H9 (cell line): Measurements from ENCODE around the gene USH2A. TPM values are rescaled to one million over a fixed set of nuclear protein-coding genes. Genes with fewer than 3 reads are reported as not detected.

Experiments used
- DNase-seq: peaks from one replicate; pipeline ENCODE4 v3.0.0-alpha.2; 2017
- H2AFZ ChIP-seq: one replicate; pipeline ENCODE4 v1.6.1; 2013; ENCODE audit warnings: mild to moderate bottlenecking, low read length, control low read depth, moderate library complexity
- H2AK5ac ChIP-seq: 2 replicates; pipeline ENCODE4 v1.6.1; 2013; ENCODE audit warnings: low read length, control low read depth, mixed read lengths; ENCODE audit not compliant: insufficient read length
- H2BK120ac ChIP-seq: one replicate; pipeline ENCODE4 v1.6.1; 2013; ENCODE audit warnings: low read depth, mild to moderate bottlenecking, low read length, control low read depth, inconsistent platforms; ENCODE audit not compliant: poor library complexity, severe bottlenecking
- H2BK12ac ChIP-seq: 2 replicates; pipeline ENCODE4 v1.6.1; 2013; ENCODE audit warnings: low read length, control low read depth, mixed read lengths, low read depth; ENCODE audit not compliant: insufficient read length
- H2BK15ac ChIP-seq: 2 replicates; pipeline ENCODE4 v1.6.1; 2013; ENCODE audit warnings: low read depth, low read length, control low read depth
- H2BK20ac ChIP-seq: one replicate; pipeline ENCODE4 v1.6.1; 2013; ENCODE audit warnings: low read depth, mild to moderate bottlenecking, low read length, control low read depth, inconsistent platforms; ENCODE audit not compliant: poor library complexity, severe bottlenecking
- H2BK5ac ChIP-seq: 2 replicates; pipeline ENCODE4 v1.6.1; 2013; ENCODE audit warnings: low read length, control low read depth, mixed read lengths; ENCODE audit not compliant: insufficient read length
- H3K14ac ChIP-seq: 2 replicates; pipeline ENCODE4 v1.6.1; 2013; ENCODE audit warnings: low read length, control low read depth; ENCODE audit not compliant: insufficient read depth
- H3K18ac ChIP-seq: 2 replicates; pipeline ENCODE4 v1.6.1; 2013; ENCODE audit warnings: low read depth, mild to moderate bottlenecking, mixed read lengths, low read length, control low read depth; ENCODE audit not compliant: insufficient read length
- H3K23ac ChIP-seq: 2 replicates; pipeline ENCODE4 v1.6.1; 2013; ENCODE audit warnings: low read length, control low read depth, mixed read lengths, low read depth; ENCODE audit not compliant: insufficient read length
- H3K23me2 ChIP-seq: 2 replicates; pipeline ENCODE4 v1.6.1; 2013; ENCODE audit warnings: low read depth, mild to moderate bottlenecking, mixed read lengths, low read length, control low read depth; ENCODE audit not compliant: insufficient read length, poor library complexity, severe bottlenecking
- H3K27ac ChIP-seq: 2 replicates; pipeline ENCODE4 v1.5.1; 2013; ENCODE audit warnings: low read length, control low read depth, mixed read lengths, low read depth; ENCODE audit not compliant: insufficient read length
- H3K27me3 ChIP-seq: 2 replicates; pipeline ENCODE4 v1.6.1; 2013; ENCODE audit warnings: low read length, control low read depth, inconsistent platforms; ENCODE audit not compliant: insufficient read depth
- H3K4ac ChIP-seq: 2 replicates; pipeline ENCODE4 v1.6.1; 2013; ENCODE audit warnings: low read depth, mild to moderate bottlenecking, control low read depth, inconsistent platforms, low read length, moderate library complexity
- H3K4me1 ChIP-seq: 2 replicates; pipeline ENCODE4 v1.6.1; 2013; ENCODE audit warnings: low read length, control low read depth, inconsistent platforms; ENCODE audit not compliant: insufficient read depth
- H3K4me2 ChIP-seq: 2 replicates; pipeline ENCODE4 v1.6.1; 2013; ENCODE audit warnings: low read length, control low read depth, mixed read lengths; ENCODE audit not compliant: insufficient read length, insufficient read depth
- H3K56ac ChIP-seq: 2 replicates; pipeline ENCODE4 v1.6.1; 2013; ENCODE audit warnings: low read depth, mild to moderate bottlenecking, mixed read lengths, low read length, control low read depth; ENCODE audit not compliant: insufficient read length
- H3K79me1 ChIP-seq: 2 replicates; pipeline ENCODE4 v1.6.1; 2013; ENCODE audit warnings: low read depth, mild to moderate bottlenecking, moderate library complexity, low read length, control low read depth, inconsistent platforms; ENCODE audit not compliant: insufficient read depth, poor library complexity, severe bottlenecking
- H3K79me2 ChIP-seq: 2 replicates; pipeline ENCODE4 v1.6.1; 2013; ENCODE audit warnings: low read length, control low read depth, inconsistent platforms; ENCODE audit not compliant: insufficient read depth
- H3K9ac ChIP-seq: 2 replicates; pipeline ENCODE4 v1.6.1; 2013; ENCODE audit warnings: low read length, control low read depth, mixed read lengths; ENCODE audit not compliant: insufficient read length; ENCODE audit errors: extremely low read depth
- H3K9me3 ChIP-seq: one replicate; pipeline ENCODE4 v1.6.1; 2013; ENCODE audit warnings: low read depth, low read length, inconsistent platforms; ENCODE audit not compliant: control insufficient read depth
- H3T11ph ChIP-seq: one replicate; pipeline ENCODE4 v1.6.1; 2013; ENCODE audit warnings: mild to moderate bottlenecking, low read length, control low read depth, inconsistent platforms
- H4K20me1 ChIP-seq: one replicate; pipeline ENCODE4 v1.6.1; 2013; ENCODE audit not compliant: control insufficient read depth, insufficient read length, insufficient read depth
- H4K5ac ChIP-seq: 2 replicates; pipeline ENCODE4 v1.6.1; 2013; ENCODE audit warnings: low read depth, mild to moderate bottlenecking, mixed read lengths, low read length, control low read depth; ENCODE audit not compliant: insufficient read length
- H4K8ac ChIP-seq: replicated peaks from 2 replicates; pipeline ENCODE4 v1.6.1; 2013; ENCODE audit warnings: low read length, control low read depth, mixed read lengths, low read depth; ENCODE audit not compliant: insufficient read length
- H4K91ac ChIP-seq: 2 replicates; pipeline ENCODE4 v1.6.1; 2013; ENCODE audit warnings: low read depth, mild to moderate bottlenecking, moderate library complexity, mixed read lengths, low read length, control low read depth; ENCODE audit not compliant: insufficient read length
- H3K27ac Mint-ChIP-seq, 3 experiments: 2 replicates in 2 of 3; 3 replicates in 1 of 3; pipeline ENCODE4 v1.8.0; 2020 to 2021; ENCODE audit warnings: mixed read lengths in 3 of 3, mild to moderate bottlenecking in 1 of 3, moderate library complexity in 1 of 3
- H3K27me3 Mint-ChIP-seq: 2 replicates; pipeline ENCODE4 v1.8.0; 2021; ENCODE audit warnings: low read depth, mild to moderate bottlenecking, moderate library complexity, mixed read lengths
- H3K36me3 Mint-ChIP-seq, 3 experiments: 2 replicates in 2 of 3; 3 replicates in 1 of 3; pipeline ENCODE4 v1.8.0; 2020 to 2021; ENCODE audit warnings: low read depth in 3 of 3, mixed read lengths in 3 of 3; ENCODE audit not compliant: insufficient read depth in 1 of 3
- H3K4me1 Mint-ChIP-seq, 2 experiments: 2 replicates each; pipeline ENCODE4 v1.8.0; 2020; ENCODE audit warnings: mixed read lengths in 2 of 2
- H3K4me3 Mint-ChIP-seq, 2 experiments: 2 replicates in 1 of 2; 3 replicates in 1 of 2; pipeline ENCODE4 v1.8.0; 2020 to 2021; ENCODE audit warnings: mild to moderate bottlenecking in 2 of 2, mixed read lengths in 2 of 2, moderate library complexity in 1 of 2
- H3K9me3 Mint-ChIP-seq, 2 experiments: 2 replicates in 1 of 2; 3 replicates in 1 of 2; pipeline ENCODE4 v1.8.0; 2020; ENCODE audit warnings: mild to moderate bottlenecking in 2 of 2, mixed read lengths in 2 of 2, moderate library complexity in 1 of 2
- WGBS: extraction: QIAGEN DNeasy Blood & Tissue Kit; methylation state at CpG from one replicate; pipeline ENCODE4 v1.1.7; 2013; ENCODE audit warnings: missing lambda C conversion rate, low lambda C conversion rate, mixed read lengths; ENCODE audit not compliant: insufficient read length; ENCODE audit errors: extremely low coverage; 5-methylcytosine and 5-hydroxymethylcytosine counted together
- total RNA-seq: library from RNA; stranded (reverse); gene quantifications from 2 replicates; pipeline ENCODE4 v1.2.1, GENCODE V29; 2021
- TF ChIP-seq, protein P1 (sequence below): fragments of 200-600 bp; sonication (generic); conservative IDR thresholded peaks from 3 replicates; pipeline ENCODE4 v1.8.0; 2021; ENCODE audit warnings: antibody characterized with exemption, mild to moderate bottlenecking

The USH2A gene
- total RNA-seq, 1 experiment from 2014 or later: 0.11 TPM

DNA sequence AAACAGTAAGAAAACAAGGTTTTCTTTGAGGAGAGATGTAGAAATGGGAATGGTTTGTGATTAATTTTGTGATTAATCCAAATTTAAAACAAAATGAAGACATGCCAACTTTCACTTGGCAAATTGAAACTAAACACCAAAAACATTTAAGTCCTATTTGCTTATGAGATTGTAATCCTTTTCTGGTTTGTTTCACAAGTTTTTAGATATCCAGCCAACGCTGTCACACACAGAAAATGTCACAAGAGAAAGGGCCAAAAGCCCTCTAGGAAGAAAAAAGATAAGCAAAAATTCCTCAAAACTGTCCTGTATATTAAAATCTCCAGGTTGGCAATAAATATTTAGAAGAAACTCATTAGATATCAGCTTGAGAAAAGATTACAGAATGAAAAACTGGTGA, 2.5 kb downstream of the USH2A start:
- no peak overlapping the region for H3K18ac ChIP-seq
- H3K79me2 ChIP-seq: no peaks in the 10 kb centered on the region
- H3K27ac ChIP-seq: no peak overlapping the region
- H3K23ac ChIP-seq: no peak overlapping the region
- H2BK20ac ChIP-seq: no peak overlapping the region
- no peaks in the 10 kb centered on the region for H3K4me1 ChIP-seq
- Mint-ChIP-seq H3K9me3 (no peaks in the 10 kb centered on the region), H3K4me1 (peaks cover 0 to 7% of the 10 kb centered on the region in 2 experiments; a peak in 1 of 4 replicates), H3K27me3 (no peaks in the 10 kb centered on the region), H3K36me3 (no peaks in the 10 kb centered on the region), H3K4me3 (no peak overlapping the region), H3K27ac (no peak overlapping the region)
- no peak overlapping the region for H2AFZ ChIP-seq
- H3K9me3 ChIP-seq: no peaks in the 10 kb centered on the region
- H2BK5ac ChIP-seq: no peak overlapping the region
- H3K4ac ChIP-seq: no peak overlapping the region
- H3K9ac ChIP-seq: no peak overlapping the region
- H3K79me1 ChIP-seq: no peaks in the 10 kb centered on the region
- no peak for DNase-seq
- no peak overlapping the region for H4K8ac ChIP-seq
- H3K27me3 ChIP-seq: no peaks in the 10 kb centered on the region
- H4K20me1 ChIP-seq: no peaks in the 10 kb centered on the region
- H3K23me2 ChIP-seq: no peaks in the 10 kb centered on the region
- H4K5ac ChIP-seq: no peak overlapping the region
- no peak overlapping the region for H3K14ac ChIP-seq
- H3T11ph ChIP-seq: no peak overlapping the region
- H3K56ac ChIP-seq: no peak overlapping the region
- H2AK5ac ChIP-seq: no peak overlapping the region
- WGBS: no CpG with 5 or more reads among the region's 1 CpG
- no peak overlapping the region for H2BK120ac ChIP-seq
- no peak overlapping the region for H4K91ac ChIP-seq
- no peak overlapping the region for H2BK12ac ChIP-seq
- TF ChIP-seq, protein P1, sequence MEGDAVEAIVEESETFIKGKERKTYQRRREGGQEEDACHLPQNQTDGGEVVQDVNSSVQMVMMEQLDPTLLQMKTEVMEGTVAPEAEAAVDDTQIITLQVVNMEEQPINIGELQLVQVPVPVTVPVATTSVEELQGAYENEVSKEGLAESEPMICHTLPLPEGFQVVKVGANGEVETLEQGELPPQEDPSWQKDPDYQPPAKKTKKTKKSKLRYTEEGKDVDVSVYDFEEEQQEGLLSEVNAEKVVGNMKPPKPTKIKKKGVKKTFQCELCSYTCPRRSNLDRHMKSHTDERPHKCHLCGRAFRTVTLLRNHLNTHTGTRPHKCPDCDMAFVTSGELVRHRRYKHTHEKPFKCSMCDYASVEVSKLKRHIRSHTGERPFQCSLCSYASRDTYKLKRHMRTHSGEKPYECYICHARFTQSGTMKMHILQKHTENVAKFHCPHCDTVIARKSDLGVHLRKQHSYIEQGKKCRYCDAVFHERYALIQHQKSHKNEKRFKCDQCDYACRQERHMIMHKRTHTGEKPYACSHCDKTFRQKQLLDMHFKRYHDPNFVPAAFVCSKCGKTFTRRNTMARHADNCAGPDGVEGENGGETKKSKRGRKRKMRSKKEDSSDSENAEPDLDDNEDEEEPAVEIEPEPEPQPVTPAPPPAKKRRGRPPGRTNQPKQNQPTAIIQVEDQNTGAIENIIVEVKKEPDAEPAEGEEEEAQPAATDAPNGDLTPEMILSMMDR: no peak
- no peak overlapping the region for H2BK15ac ChIP-seq
- no peak overlapping the region for H3K4me2 ChIP-seq
